HG03097 (cell line): Measurements from ENCODE around the gene ZDHHC8.

Experiments used
- ATAC-seq: cut with Tn5 transposase; IDR thresholded peaks from one replicate; pipeline ENCODE4 v1.9.1; 2021; ENCODE audit not compliant: unreplicated experiment, low FRiP score

The ZDHHC8 gene

DNA sequence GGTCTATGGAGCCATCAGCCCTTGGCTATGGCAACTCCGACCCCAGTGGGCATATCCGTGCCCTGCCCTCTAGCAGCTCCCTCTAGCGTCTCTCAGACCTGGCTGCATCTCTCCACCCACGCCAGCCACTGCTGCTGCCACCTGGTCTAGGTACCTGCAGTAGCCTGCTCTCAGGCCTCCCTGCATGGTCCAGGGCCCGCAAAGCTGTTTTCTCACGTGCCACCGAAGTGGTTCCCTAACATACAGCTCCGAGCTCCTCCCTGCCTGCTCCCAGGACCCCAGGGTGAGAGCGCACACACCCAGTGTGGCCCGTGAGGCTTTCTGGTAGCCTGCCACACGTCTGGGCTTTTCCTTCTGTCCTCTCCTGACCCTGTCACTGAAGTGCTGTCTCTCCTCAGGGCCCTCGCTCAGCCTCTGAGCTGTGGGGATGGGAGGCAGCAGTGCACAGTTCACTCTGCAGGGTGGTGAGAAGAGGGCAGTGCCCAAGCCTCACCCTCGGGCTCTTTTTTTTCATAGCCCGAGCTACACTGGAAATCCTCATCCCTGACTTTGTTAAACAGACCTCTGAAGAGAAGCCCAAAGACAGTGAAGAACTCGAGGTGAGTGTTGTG is 37.3 kb upstream of the ZDHHC8 start:
- no peak for ATAC-seq

- ATAC-seq = no peak
These were observed 36.1 kb upstream of the ZDHHC8 start for GRCh38 chr22:20095521-20095920.

DNA sequence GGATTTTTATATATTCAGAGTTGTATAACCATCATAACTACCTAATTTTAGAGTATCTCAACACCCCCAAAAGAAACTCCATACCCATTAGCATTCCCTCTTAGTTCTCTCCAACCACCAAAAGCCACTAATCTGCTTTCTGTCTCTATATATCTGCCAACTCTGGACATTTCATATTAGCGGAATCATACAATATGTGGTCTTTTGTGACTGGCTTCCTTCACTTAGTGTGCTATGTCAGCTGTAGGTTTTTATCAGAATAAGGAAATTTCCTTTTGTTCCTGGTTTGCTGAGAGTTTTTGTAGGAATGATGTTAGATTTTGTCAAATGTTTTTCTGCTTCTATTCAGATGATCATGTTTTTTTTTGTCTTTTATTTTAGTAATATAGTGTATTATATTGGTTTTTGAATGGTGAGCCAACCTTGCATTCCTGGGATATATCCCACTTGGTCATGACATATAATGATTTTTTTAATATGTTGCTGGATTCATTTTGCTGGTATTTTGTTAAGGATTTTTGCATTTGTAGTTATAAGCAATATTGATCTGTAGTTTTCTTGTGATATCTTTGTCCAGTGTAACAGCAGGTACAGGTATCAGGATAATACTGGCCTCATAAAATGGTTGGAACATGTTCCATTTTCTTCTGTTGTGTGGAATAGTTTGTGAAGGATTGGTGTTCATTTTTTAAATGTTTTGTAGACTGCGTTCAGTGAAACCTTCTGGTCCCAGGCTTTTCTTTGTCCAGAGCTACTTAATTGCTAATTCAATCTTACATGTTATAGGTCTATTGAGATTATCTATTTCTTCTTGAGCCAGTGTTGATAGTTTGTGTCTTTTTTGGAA is 34.8 kb upstream of the ZDHHC8 start:
- ATAC-seq = no peak

- ATAC-seq = no peak
These were observed 32.4 kb upstream of the ZDHHC8 start for GRCh38 chr22:20099099-20099711.

DNA sequence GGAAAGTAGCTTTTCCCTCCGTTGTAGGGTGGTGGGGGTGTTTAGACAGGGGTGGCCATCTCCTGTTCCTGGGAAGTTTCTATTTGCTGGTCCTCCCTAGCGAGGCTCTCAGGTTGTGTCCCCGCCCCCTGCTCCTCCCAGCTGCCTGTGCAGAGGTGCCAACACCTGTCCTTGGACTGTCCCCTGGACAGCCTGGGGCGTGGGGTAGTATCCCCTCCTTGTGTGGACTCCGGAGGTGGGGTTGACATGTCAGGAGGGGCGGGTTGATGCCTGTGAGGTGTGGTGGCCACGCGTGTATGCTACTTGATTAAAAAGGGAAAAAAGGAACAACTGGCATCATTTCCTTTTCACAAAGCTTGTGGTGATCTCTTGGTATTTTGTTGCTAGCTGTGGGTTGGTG is 30.0 kb upstream of the ZDHHC8 start:
- ATAC-seq = no peak

- no peak for ATAC-seq
These were observed 29.3 kb upstream of the ZDHHC8 start for GRCh38 chr22:20102203-20102780.

- no peak for ATAC-seq
These were observed 26.0 kb upstream of the ZDHHC8 start for GRCh38 chr22:20105456-20106204.

- ATAC-seq = no peak
These were observed 25.3 kb upstream of the ZDHHC8 start for GRCh38 chr22:20106205-20106848.

DNA sequence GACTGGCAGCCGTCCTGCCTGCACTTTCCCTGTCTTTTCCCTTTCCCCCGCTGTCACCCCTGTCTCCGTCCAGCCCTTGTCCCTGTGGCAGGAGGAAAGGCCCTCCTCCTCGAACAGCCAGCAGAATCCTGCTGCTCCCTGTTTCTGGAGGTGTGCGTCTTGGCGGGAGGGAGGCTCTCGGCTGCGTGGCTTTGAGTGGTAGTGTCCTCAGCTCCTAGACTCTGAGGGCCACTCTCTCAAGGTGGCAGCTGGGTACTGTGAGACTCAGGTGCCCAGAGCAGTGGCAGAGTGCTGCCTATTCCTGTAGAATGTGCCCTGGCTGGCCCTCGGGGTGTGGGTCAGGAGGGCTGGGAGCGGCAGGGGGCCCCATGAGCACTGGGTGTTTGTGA is 24.8 kb upstream of the ZDHHC8 start:
- no peak for ATAC-seq

GRCh38 chr22:20107471-20107901 is 24.1 kb upstream of the ZDHHC8 start:
- no peak for ATAC-seq

DNA sequence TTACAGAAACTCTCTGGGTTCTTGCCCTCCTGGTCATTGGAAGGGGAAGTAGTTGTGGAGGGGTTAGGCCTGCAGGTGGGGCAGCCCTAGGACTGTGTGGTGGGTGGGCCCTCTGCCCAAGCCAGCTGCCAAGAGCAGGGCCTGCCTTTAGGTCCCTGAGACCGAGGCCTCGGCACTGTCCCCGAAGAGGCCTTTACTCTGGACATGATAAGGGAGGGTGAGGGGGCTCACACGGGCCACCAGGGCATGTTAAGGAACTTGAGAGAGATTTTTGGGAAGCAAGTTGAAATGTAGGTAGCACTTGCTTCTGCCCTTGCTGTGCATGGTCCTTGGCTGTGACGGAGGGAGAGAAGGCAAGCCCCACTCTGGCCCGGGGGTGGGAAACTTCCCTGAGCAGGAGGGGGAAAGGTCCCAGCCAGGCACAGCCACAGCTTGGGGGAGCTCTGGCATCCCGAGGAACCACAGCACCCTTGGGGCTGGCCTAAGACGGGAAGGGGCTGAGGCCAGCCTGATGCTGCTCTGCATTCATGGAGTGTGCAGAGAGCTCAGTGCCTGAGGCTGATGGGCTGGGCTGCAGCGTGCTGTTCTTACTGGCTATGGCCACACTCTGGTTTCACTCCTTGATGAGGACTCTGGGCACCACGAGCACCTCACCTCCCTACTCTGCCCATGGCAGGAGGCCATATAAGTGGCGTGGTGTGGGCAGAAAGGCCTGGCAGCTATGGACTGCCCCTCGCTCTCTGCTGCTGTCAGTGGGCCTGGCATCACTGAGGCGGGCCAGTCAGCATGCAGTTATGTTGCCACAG is 23.4 kb upstream of the ZDHHC8 start:
- ATAC-seq = no peak

DNA sequence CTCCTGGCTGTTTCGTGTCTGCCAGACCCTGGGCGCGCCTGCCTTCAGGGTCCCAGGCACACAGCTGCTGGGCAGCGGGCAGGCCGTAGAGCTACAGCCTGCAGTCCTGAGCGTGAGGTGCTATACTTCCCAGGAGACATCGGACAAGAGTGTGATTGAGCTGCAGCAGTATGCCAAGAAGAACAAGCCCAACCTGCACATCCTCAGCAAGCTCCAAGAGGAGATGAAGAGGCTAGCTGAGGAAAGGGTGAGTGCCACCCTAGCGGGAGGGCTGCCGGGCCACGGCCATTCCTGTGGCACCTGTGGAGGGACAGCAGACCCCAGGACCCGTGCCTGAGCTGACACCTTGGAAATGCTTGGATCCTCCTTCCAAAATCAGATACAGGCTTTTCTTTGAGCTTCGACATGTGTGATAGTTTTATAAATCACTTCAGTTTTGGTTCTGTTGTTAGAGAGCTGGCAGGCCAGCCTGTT is 22.8 kb upstream of the ZDHHC8 start:
- ATAC-seq = no peak

DNA sequence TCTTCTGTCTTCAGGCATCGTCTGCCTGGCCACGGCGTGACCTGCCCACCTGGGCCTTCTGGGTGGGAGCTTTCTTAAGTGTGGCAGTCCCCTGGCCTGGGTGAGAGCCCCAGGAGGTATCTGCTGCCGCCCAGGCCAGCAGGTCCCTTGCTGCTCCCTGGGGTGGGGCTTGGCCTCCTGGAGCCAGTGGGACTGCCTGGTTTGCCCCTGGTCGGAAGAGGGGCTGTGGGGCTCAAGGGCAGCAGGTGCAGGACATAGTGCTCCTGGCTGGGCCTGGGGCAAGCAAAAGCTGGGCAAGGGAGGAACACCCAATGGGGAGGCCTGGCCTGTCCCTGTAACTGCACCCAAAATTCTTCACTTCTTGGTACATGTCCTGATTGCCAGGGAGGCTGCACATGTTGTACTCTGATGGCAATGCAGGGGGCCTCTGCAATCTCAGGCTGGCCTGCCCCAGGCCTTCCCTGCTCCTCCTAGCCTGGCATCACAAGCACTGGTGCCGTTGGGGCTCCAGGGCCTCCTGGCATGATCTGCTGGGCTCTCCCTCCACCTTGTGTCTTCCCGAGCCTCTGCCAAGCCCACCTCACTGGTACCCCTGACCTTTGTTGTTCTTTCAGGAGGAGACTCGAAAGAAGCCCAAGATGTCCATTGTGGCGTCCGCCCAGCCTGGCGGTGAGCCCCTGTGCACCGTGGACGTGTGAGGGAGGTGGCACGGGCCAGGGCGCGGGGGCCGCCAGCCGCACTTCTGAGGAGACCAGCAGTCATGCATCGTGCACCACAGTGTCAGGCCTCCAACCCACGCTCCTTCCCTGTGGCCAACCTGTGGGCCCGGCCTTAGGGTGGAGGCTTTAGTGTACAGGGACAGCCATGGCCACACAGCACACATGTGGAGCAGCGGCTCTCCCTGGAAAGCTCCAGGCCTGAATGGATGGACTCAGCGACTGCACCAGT is 21.9 kb upstream of the ZDHHC8 start:
- no peak for ATAC-seq

DNA sequence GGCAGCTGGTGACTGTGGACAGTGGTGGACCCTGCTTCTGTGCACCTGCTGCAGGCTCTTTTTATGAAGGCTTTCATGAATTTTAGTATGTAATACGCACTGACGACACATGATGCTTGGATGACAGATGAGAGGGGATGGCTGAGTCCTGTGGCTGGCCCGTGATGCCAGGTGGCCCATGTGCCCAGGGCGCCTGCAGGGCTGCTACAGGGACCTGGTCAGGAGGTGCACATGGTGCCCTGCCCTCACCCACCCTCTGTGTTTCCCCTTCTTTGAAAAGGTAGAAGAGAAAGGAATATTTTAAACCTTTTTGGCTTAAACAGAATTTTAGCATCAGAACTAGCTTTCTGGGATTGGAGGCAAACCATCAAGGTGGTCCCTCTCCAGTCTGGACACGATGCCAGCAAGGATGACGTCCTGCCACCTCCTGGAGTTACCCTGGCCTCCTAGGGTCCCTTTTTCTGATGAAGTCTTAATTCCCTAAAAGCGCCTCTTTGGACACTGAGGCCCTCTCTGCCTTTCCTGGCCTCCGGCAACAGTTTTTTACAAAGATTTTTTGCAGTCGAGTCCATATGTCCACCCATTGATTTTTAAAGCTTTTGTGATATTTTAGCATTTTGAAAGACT is 21.1 kb upstream of the ZDHHC8 start:
- ATAC-seq = no peak

DNA sequence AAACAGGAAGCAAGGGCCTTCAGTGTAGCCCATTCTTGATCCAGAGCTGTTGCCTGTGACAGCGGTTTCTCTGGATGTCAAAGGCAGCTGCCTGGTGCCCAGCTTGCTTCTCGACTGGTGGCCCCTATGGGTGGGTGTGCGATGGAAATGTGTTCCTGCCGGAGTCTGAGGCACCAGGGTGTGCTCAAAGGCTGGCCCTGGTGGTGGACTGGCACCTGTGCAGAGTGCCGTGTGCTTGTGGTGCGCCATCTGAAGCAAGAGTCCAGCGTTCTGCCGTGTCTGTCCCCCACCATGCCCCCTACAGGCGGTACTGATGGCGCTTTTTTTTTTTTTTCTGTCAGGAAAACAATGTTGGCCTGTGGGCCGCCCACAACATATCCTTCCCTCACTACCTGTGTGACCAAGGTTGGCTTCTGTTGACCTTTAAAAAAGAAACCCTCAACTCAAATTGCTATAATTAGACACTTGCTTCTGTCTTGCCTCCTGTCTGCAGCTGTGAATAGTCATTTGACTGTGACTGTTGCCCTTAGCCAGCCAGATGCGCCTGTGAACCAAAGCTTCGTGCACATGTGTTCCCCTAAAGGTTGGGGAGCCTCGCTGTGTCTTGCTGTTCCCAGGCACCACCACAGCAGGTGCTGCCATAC is 20.4 kb upstream of the ZDHHC8 start:
- no peak for ATAC-seq

GRCh38 chr22:20111689-20112622 is 19.6 kb upstream of the ZDHHC8 start:
- ATAC-seq = no peak
